ENCODE measurements around the gene DDX51.
"Not testable (repeated sequence)": the region's sequence is repeated elsewhere in the genome, so short reads cannot be mapped to it uniquely, and the experiment has no call there.

DDX51 gene

GRCh38 chr12:132134653-132135183 lies 9.4 kb downstream of the DDX51 start:
- in situ Hi-C loops (cut with HindIII; ENCODE audit: low pct_ligation_motif_present, low pct_unique_long_range_greater_than_20kb, low sequenced_read_pairs) = loop anchor here (25.0 kb wide), 1 partner anchor 478 kb away; the partner anchor contains the start of genes LRCOL1 and P2RX2

DNA sequence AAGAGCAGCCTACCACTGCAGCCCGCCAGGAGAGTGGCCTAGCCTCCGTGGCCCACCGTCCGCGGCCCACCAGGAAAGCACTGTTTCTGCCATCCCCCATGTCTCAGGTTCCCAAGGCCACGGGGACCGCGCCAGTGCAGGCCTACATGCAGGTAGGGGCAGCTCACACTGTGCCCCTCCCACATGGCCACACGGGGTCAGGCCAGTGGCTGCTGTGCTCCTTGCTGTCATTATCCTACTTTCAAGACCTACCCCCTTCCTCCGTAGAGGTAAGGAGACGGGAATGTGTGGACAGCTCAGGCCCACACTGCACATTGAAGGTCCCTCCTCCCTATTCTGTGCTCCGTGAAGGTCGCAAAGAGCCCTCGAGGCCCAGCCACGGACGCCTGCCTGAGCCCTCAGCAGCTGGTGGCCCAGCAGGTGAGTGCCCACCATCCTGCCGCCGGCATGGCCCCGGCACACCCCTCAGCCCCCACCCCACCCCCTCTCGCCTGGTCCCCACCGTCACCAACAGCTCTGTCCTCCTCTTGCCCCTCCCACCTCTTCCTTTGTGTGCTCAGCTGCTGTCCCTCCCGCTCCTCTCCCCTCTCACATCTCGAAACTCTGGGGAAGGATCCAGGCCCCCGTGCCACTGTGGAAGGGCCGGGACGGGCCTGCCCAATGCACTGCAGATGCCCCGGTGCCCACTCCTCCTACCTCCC lies 10.0 kb downstream of the DDX51 start:
- DNase-seq = no peak
- in situ Hi-C loops (cut with HindIII; ENCODE audit: low pct_ligation_motif_present, low pct_unique_long_range_greater_than_20kb, low sequenced_read_pairs) = loop anchor here (25.0 kb wide), 1 partner anchor 478 kb away; the partner anchor contains the start of genes LRCOL1 and P2RX2

More at GRCh38 chr12:132134653-132135183, 9.4 kb downstream of the DDX51 start:
- not testable (repeated sequence) for DNase-seq

- no peak for DNase-seq
- in situ Hi-C loops (cut with HindIII; ENCODE audit: low pct_ligation_motif_present, low pct_unique_long_range_greater_than_20kb, low sequenced_read_pairs) = loop anchor here (25.0 kb wide), 1 partner anchor 479 kb away; the partner anchor contains the start of genes LRCOL1 and P2RX2
Measured at GRCh38 chr12:132132609-132133430, 11.3 kb downstream of the DDX51 start.

DNA sequence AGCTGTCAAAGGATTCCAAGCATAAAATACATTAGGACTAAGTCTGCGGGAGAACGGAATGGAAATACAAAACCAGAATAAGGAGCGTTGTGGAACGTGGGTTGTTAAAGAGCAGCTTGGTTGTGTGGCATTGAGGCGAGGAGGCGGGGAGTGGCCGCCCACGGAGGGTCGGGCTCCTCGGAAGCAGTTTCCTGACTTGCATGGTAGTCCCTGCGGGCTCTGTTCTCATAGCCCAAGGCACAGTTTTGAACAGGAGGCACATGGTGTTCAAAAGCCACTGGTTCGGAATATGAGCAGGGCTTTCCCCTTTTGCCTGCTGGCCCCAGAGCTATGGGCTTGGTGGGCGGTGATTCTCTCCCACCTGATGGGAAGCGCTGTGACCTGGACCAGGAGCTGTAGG lies 12.2 kb downstream of the DDX51 start:
- DNase-seq = no peak
- in situ Hi-C loops (cut with HindIII; ENCODE audit: low pct_ligation_motif_present, low pct_unique_long_range_greater_than_20kb, low sequenced_read_pairs) = loop anchor here (25.0 kb wide), 1 partner anchor 480 kb away; the partner anchor contains the start of genes LRCOL1 and P2RX2

DNA sequence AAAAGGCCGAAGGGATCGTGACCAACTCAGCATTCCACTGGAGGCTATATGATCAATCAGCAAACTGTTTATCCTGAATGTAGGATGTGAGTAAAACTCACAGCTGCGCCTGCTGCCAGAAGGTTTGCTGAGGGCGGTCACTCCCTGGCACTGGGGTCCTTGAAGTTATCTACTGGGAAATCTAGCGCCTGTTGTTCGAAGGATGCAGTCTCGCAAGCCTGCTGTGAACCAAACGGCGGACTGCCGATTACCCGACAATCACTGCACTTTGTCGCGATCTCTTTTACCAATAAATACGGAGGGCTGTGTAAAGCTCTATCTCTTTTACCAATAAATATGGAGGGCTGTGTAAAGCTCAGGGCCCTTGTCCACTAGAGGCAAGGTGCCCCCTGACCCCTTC lies 12.9 kb downstream of the DDX51 start:
- DNase-seq = no peak
- in situ Hi-C loops (cut with HindIII; ENCODE audit: low pct_ligation_motif_present, low pct_unique_long_range_greater_than_20kb, low sequenced_read_pairs) = loop anchor here (25.0 kb wide), 1 partner anchor 481 kb away; the partner anchor contains the start of genes LRCOL1 and P2RX2

- in situ Hi-C loops (cut with HindIII; ENCODE audit: low pct_ligation_motif_present, low pct_unique_long_range_greater_than_20kb, low sequenced_read_pairs) = loop anchor here (25.0 kb wide), 1 partner anchor 482 kb away; the partner anchor contains the start of genes LRCOL1 and P2RX2
Measured at GRCh38 chr12:132130690-132131089, 13.4 kb downstream of the DDX51 start.

DNA sequence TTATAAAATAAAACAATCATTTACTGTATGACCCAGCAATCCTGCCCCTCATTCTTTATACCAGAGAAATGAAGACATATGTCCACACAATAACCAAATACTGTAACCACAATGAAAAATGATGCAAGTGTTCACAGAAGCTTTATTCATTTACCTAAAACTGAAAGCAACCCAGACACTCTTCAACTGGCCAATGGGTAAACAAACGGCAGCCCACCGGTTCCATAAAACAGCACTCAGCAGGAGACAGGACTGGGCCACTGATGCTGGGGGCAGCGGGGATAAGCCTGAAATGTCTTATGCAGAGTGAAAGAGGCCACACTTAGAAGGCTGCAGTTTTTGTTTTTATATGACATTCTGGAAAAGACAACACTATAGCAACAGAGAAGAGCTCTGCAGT lies 15.1 kb downstream of the DDX51 start:
- no peak for DNase-seq
- in situ Hi-C loops (cut with HindIII; ENCODE audit: low pct_ligation_motif_present, low pct_unique_long_range_greater_than_20kb, low sequenced_read_pairs) = loop anchor here (25.0 kb wide), 1 partner anchor 483 kb away; the partner anchor contains the start of genes LRCOL1 and P2RX2

More at GRCh38 chr12:132130690-132131089, 13.4 kb downstream of the DDX51 start:
- DNase-seq = no peak

- in situ Hi-C loops (cut with HindIII; ENCODE audit: low pct_ligation_motif_present, low pct_unique_long_range_greater_than_20kb, low sequenced_read_pairs) = loop anchor here (25.0 kb wide), 1 partner anchor 485 kb away; the partner anchor contains the start of genes LRCOL1 and P2RX2
- DNase-seq = no peak
Measured at GRCh38 chr12:132127041-132127440, 17.1 kb downstream of the DDX51 start.

GRCh38 chr12:132125736-132126135 lies 18.4 kb downstream of the DDX51 start:
- in situ Hi-C loops (cut with HindIII; ENCODE audit: low pct_ligation_motif_present, low pct_unique_long_range_greater_than_20kb, low sequenced_read_pairs) = loop anchor here (25.0 kb wide), 1 partner anchor 487 kb away; the partner anchor contains the start of genes LRCOL1 and P2RX2

GRCh38 chr12:132124766-132125425 lies 19.2 kb downstream of the DDX51 start:
- no peak for DNase-seq
- in situ Hi-C loops (cut with HindIII; ENCODE audit: low pct_ligation_motif_present, low pct_unique_long_range_greater_than_20kb, low sequenced_read_pairs) = loop anchor here (25.0 kb wide), 1 partner anchor 487 kb away; the partner anchor contains the start of genes LRCOL1 and P2RX2

More at GRCh38 chr12:132125736-132126135, 18.4 kb downstream of the DDX51 start:
- no peak for DNase-seq

- in situ Hi-C loops (cut with HindIII; ENCODE audit: low pct_ligation_motif_present, low pct_unique_long_range_greater_than_20kb, low sequenced_read_pairs) = no loop called here
- no peak for DNase-seq
Measured at GRCh38 chr12:132123970-132124765, 20.0 kb downstream of the DDX51 start.

DNA sequence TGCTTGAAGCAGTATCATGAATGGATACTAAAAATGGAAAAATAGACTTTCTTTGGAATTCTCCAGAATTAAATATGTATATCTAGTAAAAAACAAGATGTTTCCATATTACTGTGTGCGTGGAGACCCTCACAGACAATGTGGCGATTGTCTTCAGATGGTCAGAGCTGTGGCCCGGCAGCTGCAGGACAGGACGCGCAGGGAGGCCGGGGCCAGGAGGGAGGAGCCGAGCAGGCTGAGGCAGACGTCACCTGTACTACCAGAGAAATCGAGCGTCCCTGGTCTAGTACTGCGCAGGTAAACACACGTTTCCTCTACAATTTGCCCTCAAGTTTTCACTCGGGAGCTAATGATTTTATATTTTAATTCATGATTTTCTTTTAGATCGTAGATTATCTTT lies 22.8 kb downstream of the DDX51 start:
- no peak for DNase-seq
- in situ Hi-C loops (cut with HindIII; ENCODE audit: low pct_ligation_motif_present, low pct_unique_long_range_greater_than_20kb, low sequenced_read_pairs) = no loop called here

GRCh38 chr12:132118876-132119275 lies 25.2 kb downstream of the DDX51 start:
- in situ Hi-C loops (cut with HindIII; ENCODE audit: low pct_ligation_motif_present, low pct_unique_long_range_greater_than_20kb, low sequenced_read_pairs) = no loop called here
- DNase-seq = no peak

GRCh38 chr12:132117558-132117875 lies 26.6 kb downstream of the DDX51 start:
- DNase-seq = peak; percentile 18
- in situ Hi-C loops (cut with HindIII; ENCODE audit: low pct_ligation_motif_present, low pct_unique_long_range_greater_than_20kb, low sequenced_read_pairs) = no loop called here

DNA sequence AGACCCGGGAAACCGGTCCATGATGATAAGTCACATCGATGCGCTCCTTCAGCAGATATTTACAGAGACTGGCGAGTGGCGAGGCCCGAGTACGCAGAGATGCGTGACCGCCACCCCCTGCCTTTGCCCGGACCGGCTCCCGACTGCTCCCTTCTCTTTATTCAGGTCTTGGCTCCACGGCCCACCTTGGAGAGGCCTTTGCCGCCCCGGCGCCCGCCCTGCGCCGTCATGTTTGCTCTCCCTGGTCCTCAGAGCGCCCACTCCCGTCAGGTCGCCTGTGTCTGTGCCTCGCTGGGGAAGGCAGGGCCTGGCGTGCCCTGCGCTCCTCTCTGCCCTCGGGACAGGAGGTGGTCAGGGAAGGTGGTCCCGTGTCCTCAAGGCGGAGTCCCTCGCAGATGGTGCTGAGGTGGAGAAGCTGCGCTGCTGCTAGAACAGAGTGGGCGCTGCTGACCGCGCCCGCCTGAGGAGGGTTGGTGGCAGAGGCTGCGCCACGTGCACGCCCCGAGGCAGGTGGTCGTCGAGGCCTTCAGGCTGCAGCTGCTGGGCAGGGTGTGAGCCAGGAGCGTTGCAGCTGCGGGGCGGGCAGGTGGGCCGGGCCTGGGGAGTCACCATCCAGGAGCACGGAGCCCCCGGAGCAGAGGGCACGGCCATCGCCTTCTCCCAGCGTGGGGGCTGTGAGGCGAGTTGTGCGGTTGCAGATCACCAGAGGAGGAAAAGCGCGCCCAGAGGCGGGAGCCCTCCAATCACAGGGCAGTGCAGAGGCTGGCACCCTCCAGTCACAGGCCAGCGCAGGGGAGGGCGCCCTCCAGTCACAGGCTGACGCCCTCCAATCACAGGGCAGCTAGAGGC lies 27.2 kb downstream of the DDX51 start:
- in situ Hi-C loops (cut with HindIII; ENCODE audit: low pct_ligation_motif_present, low pct_unique_long_range_greater_than_20kb, low sequenced_read_pairs) = no loop called here
- no peak for DNase-seq

- in situ Hi-C loops (cut with HindIII; ENCODE audit: low pct_ligation_motif_present, low pct_unique_long_range_greater_than_20kb, low sequenced_read_pairs) = no loop called here
- DNase-seq = no peak
Measured at GRCh38 chr12:132115500-132115899, 28.6 kb downstream of the DDX51 start.

GRCh38 chr12:132114667-132115066 lies 29.5 kb downstream of the DDX51 start:
- no peak for DNase-seq
- in situ Hi-C loops (cut with HindIII; ENCODE audit: low pct_ligation_motif_present, low pct_unique_long_range_greater_than_20kb, low sequenced_read_pairs) = no loop called here
